Vagina (tissue), 2 donors: ENCODE results near the gene CDH4. TPM values are rescaled to one million over a fixed set of nuclear protein-coding genes. Genes with fewer than 3 reads are reported as not detected.

Experiments used
- DNase-seq, 2 donors: peaks; one replicate each; pipeline ENCODE4 v3.0.0-alpha.2; 2017; ENCODE audit errors: extremely low spot score in 2 of 2
- H3K27ac ChIP-seq: fragments of 200-600 bp; sonication (generic); one replicate; pipeline ENCODE4 v1.5.1; 2019
- H3K27me3 ChIP-seq: fragments of 200-600 bp; sonication (generic); one replicate; pipeline ENCODE4 v1.5.1; 2019
- H3K36me3 ChIP-seq, 2 donors: fragments of 200-600 bp; sonication (generic); one replicate each; pipeline ENCODE4 v1.5.1; 2017 to 2019
- H3K4me1 ChIP-seq: fragments of 200-600 bp; sonication (generic); one replicate; pipeline ENCODE4 v1.5.1; 2019
- H3K4me3 ChIP-seq, 2 donors: fragments of 200-600 bp; sonication (generic); 1 replicate in 1 of 2; 2 replicates in 1 of 2; pipeline ENCODE4 v1.5.1; 2016 to 2019
- H3K9me3 ChIP-seq: fragments of 200-600 bp; sonication (generic); one replicate; pipeline ENCODE4 v1.5.1; 2019
- CTCF ChIP-seq, 3 experiments: fragments of 450-650 bp in 2 of 3; fragments of 200-600 bp in 1 of 3; sonication (generic) in 1 of 3; IDR thresholded peaks; one replicate each; pipeline ENCODE4 v1.5.1; 2017 to 2019; ENCODE audit warnings: antibody characterized with exemption in 3 of 3, mild to moderate bottlenecking in 2 of 3, moderate library complexity in 2 of 3
- POLR2A ChIP-seq, 2 donors: fragments of 450-650 bp; IDR thresholded peaks; one replicate each; pipeline ENCODE4 v1.6.1; 2017; ENCODE audit warnings: antibody characterized with exemption in 2 of 2, mild to moderate bottlenecking in 2 of 2, moderate library complexity in 2 of 2
- POLR2AphosphoS5 ChIP-seq, 2 donors: sonication (generic); formaldehyde crosslinking; IDR thresholded peaks; one replicate each; pipeline ENCODE4 v1.9.0; 2017; ENCODE audit warnings: antibody characterized with exemption in 2 of 2, mild to moderate bottlenecking in 2 of 2, low read depth in 1 of 2; ENCODE audit not compliant: insufficient read depth in 1 of 2
- intact Hi-C: fragments of 100-400 bp; cut with DNase I; formaldehyde crosslinking; loops from one replicate; pipeline ENCODE4 v1.15.1; 2023
- total RNA-seq: library from RNA; depleted of rRNA; stranded (reverse); fragments of >200 nt; gene quantifications from one replicate; pipeline ENCODE4 v1.2.3, GENCODE V29; 2016

CDH4 gene
- total RNA-seq, 1 donor from 2014 or later: 0.25 TPM

- DNase-seq: no peak
- Histone ChIP-seq H3K4me1 (no peaks in the 10 kb centered on the region), H3K27me3 (no peaks in the 10 kb centered on the region), H3K9me3 (no peaks in the 10 kb centered on the region), H3K36me3 (no peaks in the 10 kb centered on the region), H3K27ac (no peak overlapping the region), H3K4me3 (no peak overlapping the region)
- intact Hi-C loops: no loop called here
- TF ChIP-seq POLR2A (IDR thresholded peaks at IDR 0.05) (no peak), POLR2AphosphoS5 (IDR thresholded peaks at IDR 0.05; ENCODE audit: insufficient read depth in 1 of 2, low read depth in 1 of 2) (no peak), CTCF (IDR thresholded peaks at IDR 0.05) (no peak)
Measured at GRCh38 chr20:61529354-61529753, 277.3 kb downstream of the CDH4 start.

GRCh38 chr20:61531553-61532345, 279.7 kb downstream of the CDH4 start:
- no peaks in the 10 kb centered on the region for H3K4me1 ChIP-seq
- TF ChIP-seq CTCF (IDR thresholded peaks at IDR 0.05) (no peak), POLR2A (IDR thresholded peaks at IDR 0.05) (no peak), POLR2AphosphoS5 (IDR thresholded peaks at IDR 0.05; ENCODE audit: insufficient read depth in 1 of 2, low read depth in 1 of 2) (no peak)
- intact Hi-C loops: no loop called here
- H3K9me3 ChIP-seq: no peaks in the 10 kb centered on the region
- DNase-seq: no peak
- no peaks in the 10 kb centered on the region for H3K36me3 ChIP-seq
- H3K27ac ChIP-seq: no peak overlapping the region
- no peaks in the 10 kb centered on the region for H3K27me3 ChIP-seq
- H3K4me3 ChIP-seq: no peak overlapping the region

- Histone ChIP-seq H3K27ac (no peak overlapping the region), H3K4me1 (no peaks in the 10 kb centered on the region), H3K36me3 (no peaks in the 10 kb centered on the region), H3K9me3 (no peaks in the 10 kb centered on the region), H3K27me3 (no peaks in the 10 kb centered on the region), H3K4me3 (no peak overlapping the region)
- TF ChIP-seq CTCF (IDR thresholded peaks at IDR 0.05): no peak
- no peak for TF ChIP-seq POLR2A (IDR thresholded peaks at IDR 0.05)
- no peak for TF ChIP-seq POLR2AphosphoS5 (IDR thresholded peaks at IDR 0.05; ENCODE audit: insufficient read depth in 1 of 2, low read depth in 1 of 2)
- DNase-seq: no peak
- intact Hi-C loops: no loop called here
Measured at GRCh38 chr20:61532736-61533135, 280.7 kb downstream of the CDH4 start.

GRCh38 chr20:61533231-61533631, 281.2 kb downstream of the CDH4 start:
- intact Hi-C loops: no loop called here
- H3K36me3 ChIP-seq: no peaks in the 10 kb centered on the region

More at GRCh38 chr20:61533231-61533631, 281.2 kb downstream of the CDH4 start:
- no peak overlapping the region for H3K4me3 ChIP-seq
- H3K27ac ChIP-seq: no peak overlapping the region
- H3K4me1 ChIP-seq: no peaks in the 10 kb centered on the region
- no peaks in the 10 kb centered on the region for H3K27me3 ChIP-seq
- no peaks in the 10 kb centered on the region for H3K9me3 ChIP-seq
- DNase-seq: no peak
- TF ChIP-seq POLR2A (IDR thresholded peaks at IDR 0.05): no peak
- no peak for TF ChIP-seq CTCF (IDR thresholded peaks at IDR 0.05)
- no peak for TF ChIP-seq POLR2AphosphoS5 (IDR thresholded peaks at IDR 0.05; ENCODE audit: insufficient read depth in 1 of 2, low read depth in 1 of 2)
